ENCODE data around the gene LCN12.
"Not testable (repeated sequence)": the region's sequence is repeated elsewhere in the genome, so short reads cannot be mapped to it uniquely, and the experiment has no call there.

LCN12 gene

GRCh38 chr9:137004285-137004684 lies 52.2 kb downstream of the LCN12 start:
- not testable (repeated sequence) for DNase-seq (ENCODE audit: low read depth, low spot score); H3K27ac ChIP-seq
